Gastrocnemius medialis (tissue), 4 donors: ENCODE results near the gene MIPOL1.

Experiments used
- POLR2A ChIP-seq, 2 donors: fragments of 450-650 bp; IDR thresholded peaks; one replicate each; pipeline ENCODE4 v1.6.1; 2017; ENCODE audit warnings: antibody characterized with exemption in 2 of 2, mild to moderate bottlenecking in 2 of 2, moderate library complexity in 2 of 2
- TF ChIP-seq, protein P1 (sequence below), 5 experiments: fragments of 450-650 bp in 3 of 5; fragments of 200-600 bp in 2 of 5; sonication (generic) in 2 of 5; IDR thresholded peaks in 4 of 5; conservative IDR thresholded peaks in 1 of 5; 1 replicate in 4 of 5; 2 replicates in 1 of 5; pipeline ENCODE4 v1.5.1; 2016 to 2019; ENCODE audit warnings: antibody characterized with exemption in 5 of 5, mild to moderate bottlenecking in 3 of 5, moderate library complexity in 3 of 5

DNA sequence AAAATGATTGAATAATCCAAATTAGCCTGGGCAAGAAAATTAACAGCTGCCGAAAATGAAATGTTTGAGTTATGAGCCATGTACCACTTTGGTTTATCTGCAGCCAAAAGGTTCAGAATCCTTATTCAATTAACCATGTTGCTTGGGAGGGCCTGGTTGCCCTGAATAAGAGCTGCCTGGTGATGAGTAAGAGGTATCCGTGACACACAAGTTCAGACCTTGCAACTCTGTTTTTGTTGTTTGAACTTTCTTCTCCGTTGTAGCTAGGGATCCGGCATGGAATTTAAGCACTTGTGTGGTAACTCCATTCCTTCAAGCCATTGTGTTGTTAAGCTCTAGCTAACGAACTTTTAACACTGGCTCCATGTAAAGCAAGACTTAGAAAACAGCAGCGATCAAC lies 361.6 kb downstream of the MIPOL1 start:
- TF ChIP-seq, protein P1, sequence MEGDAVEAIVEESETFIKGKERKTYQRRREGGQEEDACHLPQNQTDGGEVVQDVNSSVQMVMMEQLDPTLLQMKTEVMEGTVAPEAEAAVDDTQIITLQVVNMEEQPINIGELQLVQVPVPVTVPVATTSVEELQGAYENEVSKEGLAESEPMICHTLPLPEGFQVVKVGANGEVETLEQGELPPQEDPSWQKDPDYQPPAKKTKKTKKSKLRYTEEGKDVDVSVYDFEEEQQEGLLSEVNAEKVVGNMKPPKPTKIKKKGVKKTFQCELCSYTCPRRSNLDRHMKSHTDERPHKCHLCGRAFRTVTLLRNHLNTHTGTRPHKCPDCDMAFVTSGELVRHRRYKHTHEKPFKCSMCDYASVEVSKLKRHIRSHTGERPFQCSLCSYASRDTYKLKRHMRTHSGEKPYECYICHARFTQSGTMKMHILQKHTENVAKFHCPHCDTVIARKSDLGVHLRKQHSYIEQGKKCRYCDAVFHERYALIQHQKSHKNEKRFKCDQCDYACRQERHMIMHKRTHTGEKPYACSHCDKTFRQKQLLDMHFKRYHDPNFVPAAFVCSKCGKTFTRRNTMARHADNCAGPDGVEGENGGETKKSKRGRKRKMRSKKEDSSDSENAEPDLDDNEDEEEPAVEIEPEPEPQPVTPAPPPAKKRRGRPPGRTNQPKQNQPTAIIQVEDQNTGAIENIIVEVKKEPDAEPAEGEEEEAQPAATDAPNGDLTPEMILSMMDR (IDR thresholded peaks at IDR 0.05 in 4 of 5, conservative IDR thresholded peaks at IDR 0.05 in 1 of 5): no peak
- TF ChIP-seq POLR2A (IDR thresholded peaks at IDR 0.05): no peak
